A549 (cell line): ENCODE measurements around the gene CHRNA4.

Experiments
- BHLHE40 ChIP-seq: IDR thresholded peaks from 2 replicates; pipeline ENCODE4 v1.6.1; 2012; ENCODE audit warnings: low read depth, low read length, inconsistent platforms
- CBX8 ChIP-seq: fragments of 200-600 bp; sonication (generic); IDR thresholded peaks from 2 replicates; pipeline ENCODE4 v1.6.1; 2016
- EHMT2 ChIP-seq: fragments of 200-600 bp; sonication (generic); IDR thresholded peaks from 2 replicates; pipeline ENCODE4 v1.6.1; 2016; ENCODE audit warnings: antibody characterized with exemption, low read depth, mild to moderate bottlenecking, moderate library complexity
- EP300 ChIP-seq, 2 experiments: fragments of >200 bp; sonication (Bioruptor Twin); formaldehyde crosslinking; IDR thresholded peaks; 2 replicates in 1 of 2; 3 replicates in 1 of 2; pipeline ENCODE4 v1.6.1; 2016 to 2017
- POLR2A ChIP-seq: IDR thresholded peaks from 2 replicates; pipeline ENCODE4 v1.6.1; 2012; ENCODE audit warnings: mild to moderate bottlenecking, low read length
- RAD21 ChIP-seq, 2 experiments: fragments of >200 bp in 1 of 2; sonication (Bioruptor Twin) in 1 of 2; formaldehyde crosslinking in 1 of 2; IDR thresholded peaks in 1 of 2; conservative IDR thresholded peaks in 1 of 2; 2 replicates in 1 of 2; 3 replicates in 1 of 2; pipeline ENCODE4 v1.6.1; 2012 to 2018; ENCODE audit warnings: inconsistent platforms in 1 of 2
- RFX5 ChIP-seq: fragments of 450-650 bp; IDR thresholded peaks from 2 replicates; pipeline ENCODE4 v1.7.1; 2014; ENCODE audit warnings: antibody characterized with exemption, mild to moderate bottlenecking, moderate library complexity
- TF ChIP-seq, protein P1 (sequence below): fragments of >200 bp; sonication (Bioruptor Twin); formaldehyde crosslinking; IDR thresholded peaks from 3 replicates; pipeline ENCODE4 v1.5.1; 2016
- TF ChIP-seq, protein P2 (sequence below): IDR thresholded peaks from 2 replicates; pipeline ENCODE4 v1.6.1; 2012; ENCODE audit warnings: low read depth, borderline replicate concordance

- TF ChIP-seq CBX8 (no peak), BHLHE40 (no peak), POLR2A (no peak), RAD21 (conservative IDR thresholded peaks at IDR 0.05 in 1 of 2, IDR thresholded peaks at IDR 0.05 in 1 of 2) (no peak), RFX5 (no peak), EHMT2 (no peak), EP300 (IDR thresholded peaks at IDR 0.05) (no peak)
- TF ChIP-seq, protein P1, sequence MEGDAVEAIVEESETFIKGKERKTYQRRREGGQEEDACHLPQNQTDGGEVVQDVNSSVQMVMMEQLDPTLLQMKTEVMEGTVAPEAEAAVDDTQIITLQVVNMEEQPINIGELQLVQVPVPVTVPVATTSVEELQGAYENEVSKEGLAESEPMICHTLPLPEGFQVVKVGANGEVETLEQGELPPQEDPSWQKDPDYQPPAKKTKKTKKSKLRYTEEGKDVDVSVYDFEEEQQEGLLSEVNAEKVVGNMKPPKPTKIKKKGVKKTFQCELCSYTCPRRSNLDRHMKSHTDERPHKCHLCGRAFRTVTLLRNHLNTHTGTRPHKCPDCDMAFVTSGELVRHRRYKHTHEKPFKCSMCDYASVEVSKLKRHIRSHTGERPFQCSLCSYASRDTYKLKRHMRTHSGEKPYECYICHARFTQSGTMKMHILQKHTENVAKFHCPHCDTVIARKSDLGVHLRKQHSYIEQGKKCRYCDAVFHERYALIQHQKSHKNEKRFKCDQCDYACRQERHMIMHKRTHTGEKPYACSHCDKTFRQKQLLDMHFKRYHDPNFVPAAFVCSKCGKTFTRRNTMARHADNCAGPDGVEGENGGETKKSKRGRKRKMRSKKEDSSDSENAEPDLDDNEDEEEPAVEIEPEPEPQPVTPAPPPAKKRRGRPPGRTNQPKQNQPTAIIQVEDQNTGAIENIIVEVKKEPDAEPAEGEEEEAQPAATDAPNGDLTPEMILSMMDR = no peak
- TF ChIP-seq, protein P2, sequence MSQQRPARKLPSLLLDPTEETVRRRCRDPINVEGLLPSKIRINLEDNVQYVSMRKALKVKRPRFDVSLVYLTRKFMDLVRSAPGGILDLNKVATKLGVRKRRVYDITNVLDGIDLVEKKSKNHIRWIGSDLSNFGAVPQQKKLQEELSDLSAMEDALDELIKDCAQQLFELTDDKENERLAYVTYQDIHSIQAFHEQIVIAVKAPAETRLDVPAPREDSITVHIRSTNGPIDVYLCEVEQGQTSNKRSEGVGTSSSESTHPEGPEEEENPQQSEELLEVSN = no peak
Observed at GRCh38 chr20:63314566-63315239, 46.4 kb downstream of the CHRNA4 start.
